Motor neuron (in vitro differentiated cells): Measurements from ENCODE around the gene EPB41L3. TPM values are rescaled to one million over a fixed set of nuclear protein-coding genes. Genes with fewer than 3 reads are reported as not detected.

ENCODE experiments used
- ATAC-seq, 8 experiments: fragments of 200-7000 bp; cut with Tn5 transposase; replicated peaks in 6 of 8; 2 replicates each; pipeline ENCODE4 v1.8.0; 2021; ENCODE audit warnings: mild to moderate bottlenecking in 8 of 8, moderate library complexity in 8 of 8
- H3K27ac ChIP-seq, 2 donors: fragments of 250-450 bp; sonication (Bioruptor Pico); 2 replicates each; pipeline ENCODE4 v1.9.0; 2021; ENCODE audit warnings: antibody characterized with exemption in 2 of 2, mild to moderate bottlenecking in 2 of 2, moderate library complexity in 1 of 2
- H3K4me1 ChIP-seq, 2 donors: fragments of 250-450 bp; sonication (Bioruptor Pico); replicated peaks in 1 of 2; 2 replicates each; pipeline ENCODE4 v1.6.1; 2021; ENCODE audit warnings: antibody characterized with exemption in 2 of 2, mild to moderate bottlenecking in 2 of 2, moderate library complexity in 1 of 2
- H3K4me3 ChIP-seq, 5 donors: fragments of 250-450 bp; sonication (Bioruptor Pico); 2 replicates each; pipeline ENCODE4 v1.9.0; 2021; ENCODE audit warnings: antibody characterized with exemption in 5 of 5, mild to moderate bottlenecking in 5 of 5, moderate library complexity in 4 of 5
- WGBS, 10 experiments: fragments of 450-650 bp; shearing (Covaris generic); methylation state at CpG; one replicate each; pipeline ENCODE4 v1.0.0; 2022; 5-methylcytosine and 5-hydroxymethylcytosine counted together
- in situ Hi-C, 9 experiments: fragments of 400-800 bp; cut with MboI; loops; one replicate each; pipeline ENCODE4 v1.15.0; 2021; ENCODE audit warnings: low sequenced_read_pairs in 9 of 9, low pct_unique_long_range_greater_than_20kb in 2 of 9; ENCODE audit not compliant: unreplicated experiment in 9 of 9
- total RNA-seq, 8 experiments: library from RNA; unstranded; fragments of 300-600 nt; gene quantifications; 2 replicates each; pipeline versions ENCODE4 v1.2.3 to v1.2.4, GENCODE V29; 2022

The EPB41L3 gene
- total RNA-seq, 8 experiments from 2014 or later: 1.2 to 145 (median 25.9) TPM

DNA sequence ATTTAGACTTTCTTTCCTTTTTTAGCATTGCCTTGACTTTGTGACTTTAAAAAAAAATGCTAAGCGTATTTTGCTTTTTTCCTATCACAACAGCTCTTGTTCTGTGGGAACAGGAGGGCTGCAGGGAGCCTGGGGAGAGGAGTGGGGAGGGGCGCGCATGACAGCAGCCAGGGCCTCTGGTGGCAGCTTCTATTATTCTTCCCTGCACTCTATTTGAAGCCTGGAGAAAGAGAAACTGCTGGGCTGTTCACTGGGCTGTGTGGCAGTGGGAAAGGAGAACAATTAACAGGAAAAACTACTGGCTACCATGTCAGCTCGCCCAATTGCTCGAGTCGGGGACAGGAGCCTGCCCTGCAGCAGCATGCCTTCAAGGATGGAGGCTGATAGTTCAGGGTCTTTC, 129.3 kb downstream of the EPB41L3 start:
- Histone ChIP-seq H3K4me3 (no peak overlapping the region), H3K4me1 (peaks cover 12 to 24% of the 10 kb centered on the region in 2 donors), H3K27ac (peak overlapping the region; percentile 38 to 61)
- 4 to 78% (median 13%) methylated on average over 1 to 6 of the region's 6 CpGs; no CpG with 5 or more reads in 2 of the 10 experiments for WGBS, 10 experiments
- in situ Hi-C loops: no loop called here
- peak in 5 of 8 experiments; percentile 94 to 99 (median 97) for ATAC-seq

DNA sequence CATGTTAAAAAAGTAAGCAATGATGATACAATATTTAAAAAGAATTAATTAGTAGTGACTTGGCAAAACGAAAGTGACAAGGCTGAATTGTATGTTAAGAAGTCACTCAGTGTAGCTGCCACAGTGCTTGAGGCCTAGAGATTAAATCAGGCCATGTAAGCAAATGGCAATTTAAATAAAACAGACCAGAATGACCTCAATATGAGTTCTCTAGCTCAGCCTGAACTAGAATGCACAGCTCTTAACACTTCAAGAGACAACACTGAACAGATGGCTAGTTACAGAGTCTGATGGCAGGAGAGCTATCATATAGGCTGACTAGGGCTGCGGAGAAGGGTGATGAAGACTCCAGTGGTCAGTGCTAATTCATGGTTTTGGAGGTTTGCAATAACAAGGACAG, 130.3 kb downstream of the EPB41L3 start:
- H3K27ac ChIP-seq: no peak overlapping the region
- in situ Hi-C loops: no loop called here
- H3K4me1 ChIP-seq: peaks cover 12 to 24% of the 10 kb centered on the region in 2 donors
- 17 to 61% (median 39%) methylated on average over 1 to 2 of the region's 2 CpGs; no CpG with 5 or more reads in 2 of the 10 experiments for WGBS, 10 experiments
- peak in 7 of 8 experiments; percentile 15 to 63 (median 56) for ATAC-seq
- no peak overlapping the region for H3K4me3 ChIP-seq

DNA sequence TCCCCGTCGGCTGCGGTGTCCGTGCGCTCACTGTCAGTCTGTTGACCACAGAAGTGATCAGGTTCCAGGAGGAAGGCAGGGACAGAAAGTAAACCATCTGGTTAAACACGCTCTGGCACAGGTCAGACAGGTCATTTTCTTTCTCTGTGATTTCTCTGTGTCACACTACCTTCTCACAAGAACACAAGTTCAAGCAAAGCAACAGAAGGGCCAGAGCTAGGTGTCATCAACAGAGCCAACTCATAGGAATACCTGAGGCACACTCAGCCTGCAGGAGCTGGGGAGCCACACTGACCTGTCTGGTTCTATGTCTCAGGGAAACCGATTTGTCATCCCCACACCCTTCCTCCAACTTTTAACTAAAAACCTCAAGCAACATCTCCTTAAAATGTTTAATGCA, 133.2 kb downstream of the EPB41L3 start:
- Histone ChIP-seq H3K4me3 (no peak overlapping the region), H3K4me1 (peaks cover 12 to 19% of the 10 kb centered on the region in 2 donors), H3K27ac (no peak overlapping the region)
- 59 to 100% (median 97%) methylated on average over 1 to 6 of the region's 7 CpGs; no CpG with 5 or more reads in 2 of the 10 experiments for WGBS, 10 experiments
- in situ Hi-C loops: no loop called here
- ATAC-seq: no peak

DNA sequence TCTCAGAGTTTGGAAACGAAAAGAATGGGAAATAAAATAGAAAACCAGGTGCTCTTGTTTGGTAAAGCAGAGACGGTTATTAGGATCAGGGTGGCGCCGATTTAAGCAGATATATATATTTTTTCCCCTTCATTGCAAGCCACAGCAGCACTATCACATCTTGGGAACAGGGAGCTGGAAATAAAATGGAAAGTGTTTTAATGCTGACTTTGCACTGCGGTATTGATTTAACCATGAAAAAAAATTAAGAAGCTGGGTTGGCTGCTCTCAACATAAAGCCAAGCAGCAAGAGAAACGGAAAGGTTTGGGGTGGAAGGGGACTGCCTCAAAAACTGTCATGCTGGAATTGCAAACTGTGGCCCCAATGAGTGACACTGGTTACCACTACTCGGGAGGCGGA, 145.5 kb downstream of the EPB41L3 start:
- H3K4me3 ChIP-seq: no peak overlapping the region
- in situ Hi-C loops: no loop called here
- WGBS, 10 experiments: 57 to 98% (median 92%) methylated on average over 3 to 8 of the region's 8 CpGs
- no peak for ATAC-seq
- H3K4me1 ChIP-seq: no peaks in the 10 kb centered on the region
- H3K27ac ChIP-seq: no peak overlapping the region

DNA sequence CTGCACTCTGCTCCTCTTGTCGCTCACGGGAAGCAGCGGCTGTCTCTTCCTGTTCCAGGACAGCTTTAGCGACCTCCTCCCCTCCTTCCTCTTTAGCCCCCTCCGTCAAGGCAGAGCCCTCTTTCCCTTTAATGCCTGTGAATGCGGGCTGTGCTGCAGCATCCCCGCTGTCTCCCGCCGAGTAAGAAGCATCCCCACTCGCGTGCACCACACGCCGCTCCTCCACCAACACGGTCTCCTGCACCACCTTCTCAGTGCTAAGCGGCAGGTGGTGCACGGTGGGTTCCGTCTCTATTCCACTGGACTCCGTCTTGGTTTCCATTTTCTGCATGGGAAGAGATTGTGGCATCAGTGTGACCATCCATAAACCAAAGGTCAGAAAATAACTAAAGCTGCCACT, 146.7 kb downstream of the EPB41L3 start:
- in situ Hi-C loops: no loop called here
- 84 to 97% (median 91%) methylated on average over 2 to 16 of the region's 18 CpGs; no CpG with 5 or more reads in 4 of the 10 experiments for WGBS, 10 experiments

DNA sequence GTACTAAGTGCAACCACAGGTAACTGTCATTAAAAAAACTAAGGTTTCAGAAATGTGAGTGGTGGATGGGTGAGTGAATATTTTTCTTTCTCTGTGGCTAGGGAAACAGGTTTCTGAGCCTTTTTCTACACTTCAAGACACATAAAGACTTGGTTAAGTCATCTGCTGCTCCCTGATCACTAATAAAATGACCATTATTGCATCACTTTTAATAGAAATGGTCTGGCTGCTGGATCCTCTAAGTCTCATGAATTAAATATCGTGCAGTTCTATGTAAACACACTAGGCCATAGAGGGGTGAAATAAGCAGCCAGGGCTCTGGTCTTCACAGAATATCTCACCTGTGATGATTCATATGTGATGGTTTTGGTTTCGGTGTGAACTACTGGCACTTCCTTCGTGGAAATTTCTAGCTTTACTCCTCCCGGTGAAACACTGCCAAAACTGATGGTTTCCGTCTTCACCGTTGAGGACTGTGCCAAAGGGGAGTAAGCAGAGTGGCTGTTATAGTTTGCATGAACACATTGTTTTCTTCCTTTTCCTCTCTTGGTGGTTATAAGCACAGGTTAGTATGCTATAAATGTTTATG, 147.8 kb downstream of the EPB41L3 start:
- H3K4me3 ChIP-seq: no peak overlapping the region
- in situ Hi-C loops: no loop called here
- no peaks in the 10 kb centered on the region for H3K4me1 ChIP-seq
- H3K27ac ChIP-seq: no peak overlapping the region
- 23 to 100% (median 80%) methylated on average over 1 to 6 of the region's 6 CpGs; no CpG with 5 or more reads in 1 of the 10 experiments for WGBS, 10 experiments
- no peak for ATAC-seq

More for the DNA sequence above, 146.7 kb downstream of the EPB41L3 start:
- ATAC-seq: no peak
- H3K4me3 ChIP-seq: no peak overlapping the region
- H3K27ac ChIP-seq: no peak overlapping the region
- no peaks in the 10 kb centered on the region for H3K4me1 ChIP-seq

DNA sequence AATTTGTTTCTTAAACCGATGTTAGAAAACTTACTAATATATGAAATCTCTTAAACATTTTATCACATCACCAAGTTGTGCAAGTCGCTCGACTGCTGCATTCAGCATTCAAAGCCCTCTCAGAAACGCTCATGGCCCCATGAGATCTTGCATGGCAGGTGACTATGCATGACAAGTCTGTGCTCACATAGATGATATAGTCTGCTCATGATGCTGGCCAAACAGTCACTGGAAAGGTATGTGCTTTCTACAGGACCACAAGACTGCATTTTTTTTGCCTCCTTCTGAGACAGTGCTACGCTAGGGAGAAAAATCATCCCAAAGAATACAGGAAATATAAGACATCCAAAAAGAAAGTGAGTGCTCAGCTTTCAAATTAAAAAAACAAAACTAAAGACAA, 150.0 kb downstream of the EPB41L3 start:
- in situ Hi-C loops: no loop called here
- Histone ChIP-seq H3K4me3 (no peak overlapping the region), H3K27ac (no peak overlapping the region), H3K4me1 (no peaks in the 10 kb centered on the region)
- ATAC-seq: no peak
- WGBS, 10 experiments: 14 to 100% (median 90%) methylated on average over 2 to 5 of the region's 5 CpGs; no CpG with 5 or more reads in 1 of the 10 experiments

DNA sequence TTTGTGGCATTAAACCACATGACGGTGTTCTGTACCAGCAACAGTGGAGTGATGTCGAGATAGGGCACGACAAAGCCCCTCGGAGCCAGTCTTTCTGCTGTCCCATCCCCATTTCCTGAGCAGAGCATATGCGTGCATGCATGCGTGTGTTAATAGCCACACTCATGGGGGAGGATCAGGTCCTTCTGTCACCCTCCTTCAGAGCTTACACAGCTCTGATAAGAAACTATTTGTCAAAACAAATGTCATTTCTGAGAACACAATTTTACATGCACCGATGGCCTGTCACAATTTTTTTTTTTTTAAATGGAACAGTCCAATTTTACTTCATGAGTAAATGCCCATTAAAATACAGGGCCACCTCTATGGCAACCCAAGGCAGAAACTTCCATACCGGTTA, 152.4 kb downstream of the EPB41L3 start:
- WGBS, 10 experiments: 72 to 100% (median 87%) methylated on average over 1 to 7 of the region's 8 CpGs
- in situ Hi-C loops: no loop called here
- H3K27ac ChIP-seq: no peak overlapping the region
- peak in 2 of 8 experiments; percentile 84 to 85 for ATAC-seq
- H3K4me3 ChIP-seq: no peak overlapping the region
- no peaks in the 10 kb centered on the region for H3K4me1 ChIP-seq

DNA sequence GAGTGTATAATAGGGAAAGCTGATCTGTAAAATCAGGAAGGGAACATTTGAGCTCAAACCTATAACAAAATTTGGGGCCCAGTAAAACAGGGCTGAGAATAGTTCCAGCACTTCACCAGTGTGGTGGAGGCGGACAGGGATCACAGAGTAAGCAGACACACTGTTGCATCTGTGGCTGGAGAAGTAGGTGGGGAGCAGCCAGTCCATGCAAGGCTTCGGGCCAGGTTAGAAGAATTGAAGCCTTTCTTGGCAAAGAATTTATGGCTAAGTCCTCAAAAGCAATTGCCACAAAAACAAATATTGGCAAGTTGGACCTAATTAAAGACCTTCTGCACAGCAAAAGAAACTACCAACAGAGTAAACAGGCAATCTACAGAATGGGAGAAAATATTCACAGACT, 154.4 kb downstream of the EPB41L3 start:
- no peak for ATAC-seq
- WGBS, 10 experiments: 0 to 95% (median 75%) methylated on average over 1 to 2 of the region's 2 CpGs; no CpG with 5 or more reads in 2 of the 10 experiments
- in situ Hi-C loops: no loop called here
- H3K4me3 ChIP-seq: no peak overlapping the region
- H3K27ac ChIP-seq: no peak overlapping the region
- no peaks in the 10 kb centered on the region for H3K4me1 ChIP-seq

DNA sequence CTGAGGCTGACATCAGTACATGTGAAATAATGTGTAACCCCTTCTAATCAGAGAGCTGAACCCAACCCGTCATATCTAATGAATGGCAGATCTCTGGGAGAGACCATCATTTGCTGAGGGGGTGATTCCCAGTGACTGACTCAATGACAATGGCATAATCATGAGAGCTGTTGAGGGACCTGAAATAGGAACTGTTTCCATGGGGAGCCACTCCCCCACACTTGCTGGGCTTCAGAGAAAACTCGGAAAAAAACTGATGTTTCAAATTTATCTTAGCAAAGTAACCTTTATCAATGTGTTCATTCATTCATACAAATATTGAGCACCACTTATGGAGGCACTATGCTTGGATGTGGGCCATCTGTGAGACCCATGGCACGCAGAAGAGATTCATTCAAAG, 154.9 kb downstream of the EPB41L3 start:
- ATAC-seq: no peak
- Histone ChIP-seq H3K4me3 (no peak overlapping the region), H3K27ac (no peak overlapping the region), H3K4me1 (no peaks in the 10 kb centered on the region)
- in situ Hi-C loops: no loop called here
- 29 to 100% (median 85%) methylated on average over 1 to 3 of the region's 3 CpGs; no CpG with 5 or more reads in 2 of the 10 experiments for WGBS, 10 experiments

DNA sequence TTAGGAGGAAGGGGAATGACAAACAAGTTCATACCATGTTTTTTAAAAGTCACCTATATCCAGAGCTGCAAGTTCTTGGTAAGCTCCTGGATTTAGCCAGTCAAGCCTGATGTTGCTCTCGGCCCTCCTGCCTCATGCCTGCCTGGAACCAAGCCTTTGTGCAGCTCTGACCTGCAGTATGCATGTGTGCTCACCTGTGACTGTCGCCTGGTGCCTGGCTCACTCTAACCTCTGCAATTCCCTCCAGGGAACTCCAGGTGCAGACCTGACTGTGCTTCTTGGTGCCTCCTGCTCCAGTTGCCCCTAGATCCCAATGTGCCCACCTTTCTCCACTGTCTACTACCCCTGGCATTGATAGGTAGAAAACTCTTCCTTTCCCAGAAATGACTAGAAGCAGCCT, 163.2 kb downstream of the EPB41L3 start:
- no peak for ATAC-seq
- in situ Hi-C loops: no loop called here
- 33 to 100% (median 88%) methylated on average over 1 to 2 of the region's 2 CpGs; no CpG with 5 or more reads in 7 of the 10 experiments for WGBS, 10 experiments
- no peak overlapping the region for H3K4me3 ChIP-seq
- H3K27ac ChIP-seq: no peak overlapping the region
- H3K4me1 ChIP-seq: no peaks in the 10 kb centered on the region

DNA sequence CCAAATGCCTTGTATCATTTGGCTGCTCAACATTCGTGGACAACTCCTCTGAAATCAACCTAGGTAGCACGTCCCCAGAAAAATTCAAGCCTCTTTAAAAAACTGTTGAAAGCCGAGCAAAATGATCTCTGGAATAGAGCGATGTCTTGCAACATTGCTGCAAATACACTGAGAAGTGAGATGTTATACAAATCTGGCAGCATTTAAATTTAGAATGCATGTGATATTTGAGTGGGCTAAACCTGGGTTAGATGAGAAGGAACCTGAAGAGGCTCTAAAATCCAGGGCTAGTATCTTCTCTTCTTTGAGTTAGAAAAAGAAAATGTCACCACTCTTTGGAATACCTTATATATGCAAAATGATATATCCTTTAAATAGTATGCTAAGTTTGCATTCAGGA, 166.8 kb downstream of the EPB41L3 start:
- Histone ChIP-seq H3K4me3 (no peak overlapping the region), H3K4me1 (no peaks in the 10 kb centered on the region), H3K27ac (no peak overlapping the region)
- whole genome bisulfite sequencing, 10 experiments: 0 to 93% (median 20%) methylated on average over 1 to 4 of the region's 4 CpGs; no CpG with 5 or more reads in 5 of the 10 experiments
- in situ Hi-C loops: no loop called here
- no peak for ATAC-seq

DNA sequence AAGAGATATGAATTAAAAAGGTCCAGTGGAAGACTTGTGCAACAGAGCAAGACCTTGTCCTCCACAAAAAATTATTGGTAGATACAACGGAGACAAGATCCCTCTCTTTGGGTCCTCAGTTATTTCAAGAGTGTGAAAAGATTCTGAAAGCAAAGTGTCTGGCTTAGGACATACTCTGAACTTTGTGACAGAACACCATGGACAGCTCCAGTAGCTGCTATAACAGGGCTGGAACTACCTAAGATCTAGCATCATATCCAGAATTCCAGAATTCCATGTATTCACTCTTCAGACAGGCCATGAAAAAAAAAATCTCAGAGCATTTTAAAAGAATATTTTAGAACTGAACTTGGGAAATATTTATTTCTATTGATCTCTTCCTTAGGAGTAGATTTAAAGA, 173.5 kb downstream of the EPB41L3 start:
- Histone ChIP-seq H3K4me1 (no peaks in the 10 kb centered on the region), H3K4me3 (no peak overlapping the region), H3K27ac (no peak overlapping the region)
- ATAC-seq: no peak
- in situ Hi-C loops: no loop called here
- 45 to 100% (median 55%) methylated on average over 1 of the region's 1 CpG; no CpG with 5 or more reads in 4 of the 10 experiments for WGBS, 10 experiments

DNA sequence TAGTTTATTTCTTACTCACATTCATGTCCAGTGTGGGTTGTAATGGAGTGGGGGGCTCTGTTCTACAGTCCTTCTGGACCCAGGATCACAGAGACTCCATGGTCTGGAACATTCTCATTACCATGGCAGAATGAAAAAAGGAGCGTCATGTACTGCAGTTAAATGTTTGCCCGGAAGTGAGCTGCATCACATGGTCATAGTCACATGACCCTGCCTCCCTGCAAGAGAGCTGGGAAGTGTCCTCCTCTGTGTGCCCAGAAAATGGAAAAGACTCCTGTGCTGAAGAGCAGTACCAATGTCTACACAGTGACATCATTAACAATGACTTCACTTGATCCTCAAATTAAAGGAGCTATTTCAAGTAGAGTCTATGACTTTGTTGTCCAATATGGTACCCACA, 174.3 kb downstream of the EPB41L3 start:
- H3K4me1 ChIP-seq: no peaks in the 10 kb centered on the region
- in situ Hi-C loops: no loop called here
- H3K4me3 ChIP-seq: no peak overlapping the region
- no peak overlapping the region for H3K27ac ChIP-seq
- 17 to 84% (median 65%) methylated on average over 1 to 2 of the region's 2 CpGs; no CpG with 5 or more reads in 2 of the 10 experiments for WGBS, 10 experiments
- ATAC-seq: no peak
